ENCODE measurements around the gene ALDH3A2. TPM values are rescaled to one million over a fixed set of nuclear protein-coding genes. Genes with fewer than 3 reads are reported as not detected.

Gene ALDH3A2
- total and polyA plus RNA-seq, 2 donors (not counting 1 experiment from before 2014, with no cell fraction given) = 7.5 to 35.1 TPM

GRCh38 chr17:19702217-19702641 lies 53.7 kb downstream of the ALDH3A2 start:
- DNase-seq (no peak), ATAC-seq (ENCODE audit: low read depth) (no peak)
- H3K9me3 ChIP-seq (ENCODE audit: control extremely low read depth in 1 of 3, control insufficient read depth in 2 of 3, insufficient read depth in 1 of 3, low read length in 2 of 3) = no peaks in the 10 kb centered on the region
- H3K27ac ChIP-seq (ENCODE audit: low read length in 2 of 2) = no peak overlapping the region
- no peak overlapping the region for H3K4me2 ChIP-seq (replicated peaks; ENCODE audit: low read depth, low read length, poor library complexity, severe bottlenecking)
- H3K79me2 ChIP-seq (ENCODE audit: control insufficient read depth, insufficient read depth, low read length) = no peaks in the 10 kb centered on the region
- H3K9ac ChIP-seq (ENCODE audit: low read length) = no peak overlapping the region
- no peak for TF ChIP-seq EZH2 (IDR thresholded peaks at IDR 0.05; ENCODE audit: borderline replicate concordance, insufficient read depth, low read depth, low read length, poor library complexity, severe bottlenecking)
- TF ChIP-seq CTCF (IDR thresholded peaks at IDR 0.05) = no peak
- H2AFZ ChIP-seq (ENCODE audit: insufficient read depth, low read depth, low read length, poor library complexity, severe bottlenecking) = no peak overlapping the region
- H3K4me3 ChIP-seq (ENCODE audit: control extremely low read depth in 1 of 5, extremely low read depth in 1 of 5, insufficient read depth in 1 of 5, low read depth in 2 of 5, low read length in 4 of 5) = no peak overlapping the region
- ChIA-PET CTCF (interaction anchor here (1.5 kb wide), 1 partner anchor 42 kb away, joined by 3 read pairs; no protein-coding TSS in a partner anchor), POLR2A (no interaction called here)
- Mint-ChIP-seq H3K4me3 (no peak overlapping the region), H3K9me3 (ENCODE audit: insufficient read depth) (no peaks in the 10 kb centered on the region), H3K27me3 (no peaks in the 10 kb centered on the region), H3K4me1 (no peaks in the 10 kb centered on the region), H3K27ac (no peak overlapping the region)
- WGBS (ENCODE audit: insufficient coverage) = 77% methylated on average over 3 of the region's 4 CpGs
- no peaks in the 10 kb centered on the region for H3K4me1 ChIP-seq (ENCODE audit: control insufficient read depth in 2 of 2, insufficient read depth in 2 of 2, low read length in 2 of 2)
- no peaks in the 10 kb centered on the region for H4K20me1 ChIP-seq (ENCODE audit: control insufficient read depth, insufficient read depth, low read length, poor library complexity, severe bottlenecking)
- H3K36me3 ChIP-seq (replicated peaks in 1 of 2; ENCODE audit: control extremely low read depth in 1 of 2, control insufficient read depth in 1 of 2, extremely low read depth in 1 of 2, insufficient read depth in 2 of 2, low read length in 1 of 2) = no peaks in the 10 kb centered on the region
- intact Hi-C loops (cut with micrococcal nuclease) = no loop called here
- no peaks in the 10 kb centered on the region for H3K27me3 ChIP-seq (replicated peaks in 1 of 4; ENCODE audit: control extremely low read depth in 1 of 4, control insufficient read depth in 3 of 4, insufficient read depth in 4 of 4, low read length in 3 of 4)

- no peak overlapping the region for H3K27ac ChIP-seq (ENCODE audit: low read length in 2 of 2)
- H3K36me3 ChIP-seq (replicated peaks in 1 of 2; ENCODE audit: control extremely low read depth in 1 of 2, control insufficient read depth in 1 of 2, extremely low read depth in 1 of 2, insufficient read depth in 2 of 2, low read length in 1 of 2) = no peaks in the 10 kb centered on the region
- H3K9ac ChIP-seq (ENCODE audit: low read length) = no peak overlapping the region
- H3K27me3 ChIP-seq (replicated peaks in 1 of 4; ENCODE audit: control extremely low read depth in 1 of 4, control insufficient read depth in 3 of 4, insufficient read depth in 4 of 4, low read length in 3 of 4) = no peaks in the 10 kb centered on the region
- 85% methylated on average over 10 of the region's 10 CpGs for WGBS (ENCODE audit: insufficient coverage)
- POLR2A ChIA-PET = no interaction called here
- no peaks in the 10 kb centered on the region for H3K27me3 Mint-ChIP-seq
- H3K4me1 Mint-ChIP-seq = no peaks in the 10 kb centered on the region
- TF ChIP-seq EZH2 (IDR thresholded peaks at IDR 0.05; ENCODE audit: borderline replicate concordance, insufficient read depth, low read depth, low read length, poor library complexity, severe bottlenecking) (no peak), CTCF (IDR thresholded peaks at IDR 0.05) (no peak)
- H3K4me3 Mint-ChIP-seq = no peak overlapping the region
- H4K20me1 ChIP-seq (ENCODE audit: control insufficient read depth, insufficient read depth, low read length, poor library complexity, severe bottlenecking) = no peaks in the 10 kb centered on the region
- no peak overlapping the region for H2AFZ ChIP-seq (ENCODE audit: insufficient read depth, low read depth, low read length, poor library complexity, severe bottlenecking)
- no peak overlapping the region for H3K4me2 ChIP-seq (replicated peaks; ENCODE audit: low read depth, low read length, poor library complexity, severe bottlenecking)
- CTCF ChIA-PET = no interaction called here
- ATAC-seq (ENCODE audit: low read depth) (no peak), DNase-seq (no peak)
- H3K27ac Mint-ChIP-seq = no peak overlapping the region
- H3K9me3 ChIP-seq (ENCODE audit: control extremely low read depth in 1 of 3, control insufficient read depth in 2 of 3, insufficient read depth in 1 of 3, low read length in 2 of 3) = no peaks in the 10 kb centered on the region
- no peaks in the 10 kb centered on the region for H3K9me3 Mint-ChIP-seq (ENCODE audit: insufficient read depth)
- no peak overlapping the region for H3K4me3 ChIP-seq (ENCODE audit: control extremely low read depth in 1 of 5, extremely low read depth in 1 of 5, insufficient read depth in 1 of 5, low read depth in 2 of 5, low read length in 4 of 5)
- no peaks in the 10 kb centered on the region for H3K4me1 ChIP-seq (ENCODE audit: control insufficient read depth in 2 of 2, insufficient read depth in 2 of 2, low read length in 2 of 2)
- intact Hi-C loops (cut with micrococcal nuclease) = no loop called here
- H3K79me2 ChIP-seq (ENCODE audit: control insufficient read depth, insufficient read depth, low read length) = no peaks in the 10 kb centered on the region
Observed at GRCh38 chr17:19703106-19703827, 54.7 kb downstream of the ALDH3A2 start.
